Endothelial cell (in vitro differentiated cells): ENCODE results near the gene SSH2. TPM values are rescaled to one million over a fixed set of nuclear protein-coding genes. Genes with fewer than 3 reads are reported as not detected.
"Not testable (repeated sequence)": the region's sequence is repeated elsewhere in the genome, so short reads cannot be mapped to it uniquely, and the experiment has no call there.

Source experiments
- DNase-seq: peaks from one replicate; pipeline ENCODE4 v3.0.0; 2021; ENCODE audit warnings: low spot score
- H3K27ac Mint-ChIP-seq: one replicate; pipeline ENCODE4 v1.8.0; 2021; ENCODE audit warnings: mixed read lengths, inconsistent platforms; ENCODE audit not compliant: unreplicated experiment
- H3K27me3 Mint-ChIP-seq: one replicate; pipeline ENCODE4 v1.8.0; 2021; ENCODE audit warnings: mild to moderate bottlenecking, moderate library complexity, mixed read lengths, inconsistent platforms; ENCODE audit not compliant: unreplicated experiment
- H3K36me3 Mint-ChIP-seq: one replicate; pipeline ENCODE4 v1.8.0; 2021; ENCODE audit warnings: mild to moderate bottlenecking, low read depth, mixed read lengths, inconsistent platforms; ENCODE audit not compliant: unreplicated experiment
- H3K4me1 Mint-ChIP-seq: one replicate; pipeline ENCODE4 v1.8.0; 2021; ENCODE audit warnings: mild to moderate bottlenecking, mixed read lengths, inconsistent platforms; ENCODE audit not compliant: unreplicated experiment
- H3K4me3 Mint-ChIP-seq: one replicate; pipeline ENCODE4 v1.8.0; 2021; ENCODE audit warnings: mild to moderate bottlenecking, mixed read lengths, inconsistent platforms; ENCODE audit not compliant: unreplicated experiment
- H3K9me3 Mint-ChIP-seq: one replicate; pipeline ENCODE4 v1.8.0; 2021; ENCODE audit warnings: mixed read lengths, inconsistent platforms; ENCODE audit not compliant: unreplicated experiment
- total RNA-seq: library from RNA; stranded (reverse); fragmentation: NEBNext Ultra II Directional; extraction: Animal tissue kit (Norgen Biotek cat#: 25700); gene quantifications from one replicate; pipeline ENCODE4 v1.2.1, GENCODE V29; 2021; ENCODE audit not compliant: unreplicated experiment
- TF ChIP-seq, protein P1 (sequence below): fragments of 200-600 bp; sonication (generic); IDR thresholded peaks from one replicate; pipeline ENCODE4 v1.5.0; 2021; ENCODE audit warnings: antibody characterized with exemption; ENCODE audit not compliant: unreplicated experiment

SSH2 gene
- total RNA-seq, 1 donor from 2014 or later, result 81.2 TPM

DNA sequence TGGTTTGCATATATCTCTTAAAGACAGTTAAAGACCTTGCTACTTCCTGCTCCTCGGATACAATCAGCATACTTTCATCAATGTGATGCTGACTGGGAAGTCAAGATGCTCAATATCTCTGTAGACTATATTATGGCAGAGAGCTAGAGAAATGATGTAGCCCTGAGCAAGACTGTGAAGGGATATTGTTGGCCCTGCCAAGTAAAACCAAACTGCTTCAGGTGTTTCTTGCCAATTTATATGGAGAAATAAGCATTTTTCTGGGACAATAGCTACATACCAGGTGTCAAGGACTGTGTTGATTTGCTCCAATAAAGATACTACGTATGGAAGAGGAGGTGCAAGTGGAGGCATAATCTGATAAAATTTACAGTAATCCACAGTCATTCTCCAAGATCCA lies 6.7 kb upstream of the SSH2 start:
- Mint-ChIP-seq H3K9me3 (no peaks in the 10 kb centered on the region), H3K27ac (no peak overlapping the region), H3K4me3 (no peak overlapping the region), H3K27me3 (no peaks in the 10 kb centered on the region), H3K36me3 (no peaks in the 10 kb centered on the region), H3K4me1 (no peaks in the 10 kb centered on the region)
- no peak for DNase-seq
- TF ChIP-seq, protein P1, sequence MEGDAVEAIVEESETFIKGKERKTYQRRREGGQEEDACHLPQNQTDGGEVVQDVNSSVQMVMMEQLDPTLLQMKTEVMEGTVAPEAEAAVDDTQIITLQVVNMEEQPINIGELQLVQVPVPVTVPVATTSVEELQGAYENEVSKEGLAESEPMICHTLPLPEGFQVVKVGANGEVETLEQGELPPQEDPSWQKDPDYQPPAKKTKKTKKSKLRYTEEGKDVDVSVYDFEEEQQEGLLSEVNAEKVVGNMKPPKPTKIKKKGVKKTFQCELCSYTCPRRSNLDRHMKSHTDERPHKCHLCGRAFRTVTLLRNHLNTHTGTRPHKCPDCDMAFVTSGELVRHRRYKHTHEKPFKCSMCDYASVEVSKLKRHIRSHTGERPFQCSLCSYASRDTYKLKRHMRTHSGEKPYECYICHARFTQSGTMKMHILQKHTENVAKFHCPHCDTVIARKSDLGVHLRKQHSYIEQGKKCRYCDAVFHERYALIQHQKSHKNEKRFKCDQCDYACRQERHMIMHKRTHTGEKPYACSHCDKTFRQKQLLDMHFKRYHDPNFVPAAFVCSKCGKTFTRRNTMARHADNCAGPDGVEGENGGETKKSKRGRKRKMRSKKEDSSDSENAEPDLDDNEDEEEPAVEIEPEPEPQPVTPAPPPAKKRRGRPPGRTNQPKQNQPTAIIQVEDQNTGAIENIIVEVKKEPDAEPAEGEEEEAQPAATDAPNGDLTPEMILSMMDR, result no peak

DNA sequence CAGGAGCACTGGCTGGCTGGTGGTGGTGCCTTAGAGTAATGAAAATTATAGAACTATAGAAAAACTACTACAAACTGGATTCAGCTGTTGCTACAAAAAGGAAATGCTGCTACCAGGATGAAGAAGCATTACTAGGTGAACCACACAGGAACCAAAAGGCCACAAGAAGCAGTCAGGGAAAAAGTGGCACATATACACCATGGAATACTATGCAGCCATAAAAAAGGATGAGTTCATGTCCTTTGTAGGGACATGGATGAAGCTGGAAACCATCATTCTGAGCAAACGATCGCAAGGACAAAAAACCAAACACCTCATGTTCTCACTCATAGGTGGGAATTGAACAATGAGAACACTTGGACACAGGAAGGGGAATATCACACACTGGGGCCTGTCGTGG lies 5.9 kb upstream of the SSH2 start:
- H3K27ac Mint-ChIP-seq, DNase-seq, H3K9me3 Mint-ChIP-seq, H3K27me3 Mint-ChIP-seq, H3K36me3 Mint-ChIP-seq, H3K4me1 Mint-ChIP-seq: not testable (repeated sequence)
- H3K4me3 Mint-ChIP-seq, result peak overlapping the region; percentile 25

DNA sequence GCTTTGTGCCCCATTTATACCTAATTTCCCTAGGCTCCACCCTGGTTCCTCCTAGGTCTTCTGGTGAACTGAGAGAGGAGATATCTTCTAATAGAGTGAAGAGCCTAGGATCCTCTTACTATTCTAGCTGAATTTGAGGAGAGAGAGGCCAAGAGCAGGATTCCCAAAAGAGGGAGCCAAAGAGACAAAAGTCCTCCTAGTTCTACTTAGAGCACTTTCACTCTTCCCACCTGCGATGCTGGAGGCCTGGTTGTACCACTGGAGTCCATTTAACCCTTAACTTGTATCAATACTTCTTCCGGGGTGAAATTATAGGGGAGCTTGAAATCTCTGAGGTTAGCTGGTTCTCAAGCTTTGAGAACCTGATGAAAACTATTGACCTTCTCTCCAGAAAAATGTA lies 3.4 kb upstream of the SSH2 start:
- no peak overlapping the region for H3K4me3 Mint-ChIP-seq
- H3K36me3 Mint-ChIP-seq, result peaks cover 9% of the 10 kb centered on the region
- no peaks in the 10 kb centered on the region for H3K9me3 Mint-ChIP-seq
- TF ChIP-seq, protein P1, result no peak
- no peak for DNase-seq
- peaks cover 8% of the 10 kb centered on the region for H3K4me1 Mint-ChIP-seq
- no peak overlapping the region for H3K27ac Mint-ChIP-seq
- peaks cover 3% of the 10 kb centered on the region for H3K27me3 Mint-ChIP-seq

DNA sequence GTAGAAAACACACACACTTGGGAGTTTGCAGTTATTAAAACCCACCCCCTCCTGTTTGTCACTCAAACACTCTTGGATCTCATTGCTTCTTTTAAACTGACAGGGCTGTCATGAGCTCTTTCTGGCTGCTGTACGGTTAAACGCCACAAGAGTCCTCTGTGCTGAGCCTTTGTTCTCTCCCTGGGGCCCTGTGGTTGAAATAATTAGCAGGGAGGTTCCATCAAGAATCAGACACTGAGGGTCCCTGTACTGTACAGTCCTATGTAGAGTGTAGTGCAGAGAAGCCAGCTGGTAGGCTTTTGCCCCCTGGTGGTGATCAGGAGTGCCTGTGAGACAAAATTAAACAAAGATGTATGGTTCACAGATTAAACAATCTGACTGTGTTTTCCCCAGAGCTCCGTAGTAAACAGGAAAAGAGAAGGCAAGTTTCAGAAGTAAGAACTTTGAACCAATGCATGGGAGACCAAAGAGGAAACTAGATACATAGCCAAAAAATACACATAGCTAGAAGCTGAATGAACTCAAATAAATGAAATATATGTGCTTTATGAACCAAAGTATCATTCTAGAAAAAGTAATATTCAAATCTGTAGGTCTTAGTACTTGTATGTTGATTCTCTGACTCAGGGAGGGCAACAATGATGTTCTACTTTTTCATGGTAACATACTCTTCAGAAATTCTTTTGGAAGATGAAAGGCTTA lies 1.4 kb upstream of the SSH2 start:
- Mint-ChIP-seq H3K36me3 (peaks cover 9% of the 10 kb centered on the region), H3K9me3 (no peaks in the 10 kb centered on the region), H3K27ac (no peak overlapping the region), H3K4me3 (no peak overlapping the region), H3K4me1 (peaks cover 25% of the 10 kb centered on the region), H3K27me3 (peaks cover 4% of the 10 kb centered on the region)
- TF ChIP-seq, protein P1, result peak; percentile 90
- peak; percentile 50 for DNase-seq

DNA sequence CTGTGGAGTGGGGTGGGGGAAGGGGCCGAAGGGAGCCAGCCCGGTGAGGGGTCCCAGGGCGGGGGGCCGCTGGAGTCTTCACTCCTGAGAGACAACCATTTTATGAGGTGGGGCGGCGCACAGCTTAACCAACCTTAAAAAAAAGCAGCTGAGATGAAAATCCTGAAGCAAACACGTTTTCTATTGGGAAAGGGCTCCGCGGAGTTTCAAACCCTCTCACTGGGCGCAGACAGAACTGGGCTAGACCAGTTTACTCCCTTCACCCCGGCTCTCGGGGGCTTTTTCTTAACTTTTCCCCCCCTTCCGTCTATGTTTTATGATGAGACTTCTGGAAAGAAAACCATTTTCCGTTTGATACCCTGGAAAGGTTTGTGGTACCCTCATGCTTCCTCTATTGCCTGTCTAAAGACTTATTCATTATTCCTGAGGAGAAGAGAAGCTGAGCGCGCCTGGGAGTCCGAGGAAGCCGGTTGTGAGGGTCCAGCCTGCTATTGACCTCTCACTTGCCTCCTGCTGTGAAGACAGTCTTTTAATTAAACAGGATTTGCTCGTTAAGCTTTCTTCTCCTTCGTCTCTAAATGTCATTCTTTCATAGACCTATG lies 482 bp upstream of the SSH2 start:
- DNase-seq, result peak; percentile 15
- Mint-ChIP-seq H3K27ac (no peak overlapping the region), H3K9me3 (no peaks in the 10 kb centered on the region), H3K27me3 (peaks cover 4% of the 10 kb centered on the region), H3K36me3 (peaks cover 9% of the 10 kb centered on the region), H3K4me3 (no peak overlapping the region), H3K4me1 (peaks cover 25% of the 10 kb centered on the region)
- TF ChIP-seq, protein P1, result no peak
